ENCODE measurements around the gene RHO.

DNA sequence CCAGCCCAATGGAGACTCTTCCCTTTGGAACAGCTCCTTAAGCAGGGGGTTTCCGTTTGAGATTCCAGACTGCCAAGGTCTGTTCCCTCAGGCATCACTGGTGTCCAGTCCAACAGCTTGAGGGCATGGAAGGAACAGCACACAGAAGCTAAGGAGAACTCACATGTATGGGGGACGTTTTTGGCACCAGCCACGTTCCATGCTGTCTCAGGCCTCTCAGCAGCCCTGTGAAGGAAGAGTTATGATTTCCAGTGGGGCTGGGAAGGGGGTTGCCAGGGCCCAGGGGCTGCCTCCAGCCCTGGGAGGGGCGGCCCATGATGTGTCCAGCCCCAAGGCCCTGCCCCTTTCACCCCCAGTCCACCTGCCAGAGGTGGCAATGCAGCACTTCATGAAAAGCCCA lies 7.5 kb upstream of the RHO start:
- TF ChIP-seq, protein P1, sequence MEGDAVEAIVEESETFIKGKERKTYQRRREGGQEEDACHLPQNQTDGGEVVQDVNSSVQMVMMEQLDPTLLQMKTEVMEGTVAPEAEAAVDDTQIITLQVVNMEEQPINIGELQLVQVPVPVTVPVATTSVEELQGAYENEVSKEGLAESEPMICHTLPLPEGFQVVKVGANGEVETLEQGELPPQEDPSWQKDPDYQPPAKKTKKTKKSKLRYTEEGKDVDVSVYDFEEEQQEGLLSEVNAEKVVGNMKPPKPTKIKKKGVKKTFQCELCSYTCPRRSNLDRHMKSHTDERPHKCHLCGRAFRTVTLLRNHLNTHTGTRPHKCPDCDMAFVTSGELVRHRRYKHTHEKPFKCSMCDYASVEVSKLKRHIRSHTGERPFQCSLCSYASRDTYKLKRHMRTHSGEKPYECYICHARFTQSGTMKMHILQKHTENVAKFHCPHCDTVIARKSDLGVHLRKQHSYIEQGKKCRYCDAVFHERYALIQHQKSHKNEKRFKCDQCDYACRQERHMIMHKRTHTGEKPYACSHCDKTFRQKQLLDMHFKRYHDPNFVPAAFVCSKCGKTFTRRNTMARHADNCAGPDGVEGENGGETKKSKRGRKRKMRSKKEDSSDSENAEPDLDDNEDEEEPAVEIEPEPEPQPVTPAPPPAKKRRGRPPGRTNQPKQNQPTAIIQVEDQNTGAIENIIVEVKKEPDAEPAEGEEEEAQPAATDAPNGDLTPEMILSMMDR (conservative IDR thresholded peaks at IDR 0.05 in 1 of 2, IDR thresholded peaks at IDR 0.05 in 1 of 2; ENCODE audit: low read depth in 1 of 2, low read length in 2 of 2): no peak
- no peak for TF ChIP-seq EZH2 (IDR thresholded peaks at IDR 0.05; ENCODE audit: low read length, missing control alignments)
